Activated T-helper 17 cell treated with anti-CD3 and anti-CD28 coated beads, Interleukin-2, amount 50 U/mL, for 72 hours (primary cell): ENCODE measurements around the gene KRTAP3-3. TPM values are rescaled to one million over a fixed set of nuclear protein-coding genes. Genes with fewer than 3 reads are reported as not detected.
"Not testable (repeated sequence)": the region's sequence is repeated elsewhere in the genome, so short reads cannot be mapped to it uniquely, and the experiment has no call there.

Experiments
- ATAC-seq: fragments of 150-1000 bp; cut with Tn5 transposase; replicated peaks from 2 replicates; pipeline ENCODE4 v1.10.0; 2021; ENCODE audit warnings: mild to moderate bottlenecking, moderate library complexity
- H3K27ac Mint-ChIP-seq: one replicate; pipeline ENCODE4 v1.8.0; 2022; ENCODE audit warnings: mixed read lengths
- H3K27me3 Mint-ChIP-seq: one replicate; pipeline ENCODE4 v1.8.0; 2022; ENCODE audit warnings: mixed read lengths
- H3K36me3 Mint-ChIP-seq: one replicate; pipeline ENCODE4 v1.8.0; 2022; ENCODE audit warnings: low read depth, mild to moderate bottlenecking, mixed read lengths
- H3K4me1 Mint-ChIP-seq: one replicate; pipeline ENCODE4 v1.8.0; 2022; ENCODE audit warnings: mixed read lengths
- H3K4me3 Mint-ChIP-seq: one replicate; pipeline ENCODE4 v1.8.0; 2022; ENCODE audit warnings: mild to moderate bottlenecking, mixed read lengths
- H3K9me3 Mint-ChIP-seq: one replicate; pipeline ENCODE4 v1.8.0; 2022; ENCODE audit warnings: mixed read lengths
- total RNA-seq, 2 donors: library from RNA; stranded (reverse); gene quantifications; one replicate each; pipeline ENCODE4 v1.2.3, GENCODE V29; 2022

Gene KRTAP3-3
- total RNA-seq, 2 donors from 2014 or later: not detected

- Mint-ChIP-seq H3K4me3 (no peak overlapping the region), H3K27ac (no peak overlapping the region), H3K27me3 (peaks cover 8% of the 10 kb centered on the region), H3K4me1 (no peaks in the 10 kb centered on the region), H3K9me3 (no peaks in the 10 kb centered on the region), H3K36me3 (no peaks in the 10 kb centered on the region)
- no peak for ATAC-seq
Observed at GRCh38 chr17:41013606-41014005, 19.6 kb upstream of the KRTAP3-3 start.

GRCh38 chr17:41013181-41013580, 19.2 kb upstream of the KRTAP3-3 start:
- H3K27ac Mint-ChIP-seq: no peak overlapping the region
- peaks cover 8% of the 10 kb centered on the region for H3K27me3 Mint-ChIP-seq
- H3K36me3 Mint-ChIP-seq: no peaks in the 10 kb centered on the region
- H3K4me3 Mint-ChIP-seq: no peak overlapping the region
- H3K9me3 Mint-ChIP-seq: no peaks in the 10 kb centered on the region
- H3K4me1 Mint-ChIP-seq: no peaks in the 10 kb centered on the region
- ATAC-seq: no peak

GRCh38 chr17:41012326-41013120, 18.6 kb upstream of the KRTAP3-3 start:
- no peak for ATAC-seq
- Mint-ChIP-seq H3K4me1 (no peaks in the 10 kb centered on the region), H3K27ac (no peak overlapping the region), H3K9me3 (no peaks in the 10 kb centered on the region), H3K27me3 (peaks cover 8% of the 10 kb centered on the region), H3K4me3 (no peak overlapping the region), H3K36me3 (no peaks in the 10 kb centered on the region)

GRCh38 chr17:41010441-41010840, 16.5 kb upstream of the KRTAP3-3 start:
- no peaks in the 10 kb centered on the region for H3K9me3 Mint-ChIP-seq
- H3K36me3 Mint-ChIP-seq: no peaks in the 10 kb centered on the region
- no peak overlapping the region for H3K27ac Mint-ChIP-seq
- H3K4me1 Mint-ChIP-seq: no peaks in the 10 kb centered on the region
- H3K27me3 Mint-ChIP-seq: peaks cover under 1% of the 10 kb centered on the region
- no peak overlapping the region for H3K4me3 Mint-ChIP-seq
- ATAC-seq: no peak

- Mint-ChIP-seq H3K27me3 (no peaks in the 10 kb centered on the region), H3K4me3 (no peak overlapping the region), H3K4me1 (no peaks in the 10 kb centered on the region), H3K27ac (no peak overlapping the region), H3K36me3 (no peaks in the 10 kb centered on the region), H3K9me3 (no peaks in the 10 kb centered on the region)
- no peak for ATAC-seq
Observed at GRCh38 chr17:41009936-41010335, 16.0 kb upstream of the KRTAP3-3 start.

- no peak overlapping the region for H3K4me3 Mint-ChIP-seq
- no peak overlapping the region for H3K27ac Mint-ChIP-seq
- no peak for ATAC-seq
- no peaks in the 10 kb centered on the region for H3K9me3 Mint-ChIP-seq
- no peaks in the 10 kb centered on the region for H3K4me1 Mint-ChIP-seq
- H3K27me3 Mint-ChIP-seq: peaks cover 6% of the 10 kb centered on the region
- H3K36me3 Mint-ChIP-seq: no peaks in the 10 kb centered on the region
Observed at GRCh38 chr17:41009301-41009760, 15.4 kb upstream of the KRTAP3-3 start.

GRCh38 chr17:41008811-41009210, 14.8 kb upstream of the KRTAP3-3 start, which contains the start of gene KRTAP3-1:
KRTAP3-1 (minus strand) TSS chr17:41009128; CDS start chr17:41009074, 54 bp downstream.
- Mint-ChIP-seq H3K4me1 (no peaks in the 10 kb centered on the region), H3K27me3 (peaks cover 10% of the 10 kb centered on the region), H3K27ac (no peak within 1 kb of the TSS), H3K36me3 (no peaks in the 10 kb centered on the region), H3K4me3 (no peak within 1 kb of the TSS), H3K9me3 (no peaks in the 10 kb centered on the region)
- no peak for ATAC-seq

- Mint-ChIP-seq H3K4me1 (no peaks in the 10 kb centered on the region), H3K27ac (no peak overlapping the region), H3K36me3 (no peaks in the 10 kb centered on the region), H3K27me3 (peaks cover 19% of the 10 kb centered on the region), H3K9me3 (no peaks in the 10 kb centered on the region), H3K4me3 (no peak overlapping the region)
- ATAC-seq: no peak
Observed at GRCh38 chr17:41004397-41004796, 10.4 kb upstream of the KRTAP3-3 start.

- no peak overlapping the region for H3K27ac Mint-ChIP-seq
- no peaks in the 10 kb centered on the region for H3K9me3 Mint-ChIP-seq
- H3K27me3 Mint-ChIP-seq: peaks cover 20% of the 10 kb centered on the region
- H3K4me3 Mint-ChIP-seq: no peak overlapping the region
- H3K4me1 Mint-ChIP-seq: no peaks in the 10 kb centered on the region
- H3K36me3 Mint-ChIP-seq: no peaks in the 10 kb centered on the region
- ATAC-seq: no peak
Observed at GRCh38 chr17:41003926-41004325, 10.0 kb upstream of the KRTAP3-3 start.

- Mint-ChIP-seq H3K4me3 (no peak overlapping the region), H3K36me3 (no peaks in the 10 kb centered on the region), H3K27ac (no peak overlapping the region), H3K27me3 (peaks cover 27% of the 10 kb centered on the region), H3K4me1 (no peaks in the 10 kb centered on the region), H3K9me3 (no peaks in the 10 kb centered on the region)
- peak; percentile 31 for ATAC-seq
Observed at GRCh38 chr17:41002814-41003213, 8.8 kb upstream of the KRTAP3-3 start.

GRCh38 chr17:41001795-41002194, 7.8 kb upstream of the KRTAP3-3 start:
- Mint-ChIP-seq H3K36me3 (no peaks in the 10 kb centered on the region), H3K4me3 (no peak overlapping the region), H3K9me3 (no peaks in the 10 kb centered on the region), H3K27ac (no peak overlapping the region), H3K27me3 (peaks cover 37% of the 10 kb centered on the region), H3K4me1 (no peaks in the 10 kb centered on the region)
- no peak for ATAC-seq

GRCh38 chr17:40999563-40999962, 5.6 kb upstream of the KRTAP3-3 start, which contains the start of gene KRTAP3-2:
KRTAP3-2 (minus strand) TSS chr17:40999906; CDS start chr17:40999853, 53 bp downstream.
- not testable (repeated sequence) for H3K9me3 Mint-ChIP-seq, H3K27ac Mint-ChIP-seq, H3K4me1 Mint-ChIP-seq, ATAC-seq, H3K36me3 Mint-ChIP-seq, H3K4me3 Mint-ChIP-seq
- H3K27me3 Mint-ChIP-seq: peaks cover 44% of the 10 kb centered on the region

- no peaks in the 10 kb centered on the region for H3K9me3 Mint-ChIP-seq
- H3K27me3 Mint-ChIP-seq: peaks cover 51% of the 10 kb centered on the region
Observed at GRCh38 chr17:40997361-40997760, 3.4 kb upstream of the KRTAP3-3 start.

GRCh38 chr17:40996829-40997228, 2.9 kb upstream of the KRTAP3-3 start:
- Mint-ChIP-seq H3K27me3 (peaks cover 54% of the 10 kb centered on the region), H3K4me1 (no peaks in the 10 kb centered on the region), H3K9me3 (no peaks in the 10 kb centered on the region), H3K36me3 (no peaks in the 10 kb centered on the region), H3K27ac (no peak overlapping the region), H3K4me3 (no peak overlapping the region)
- no peak for ATAC-seq

More at GRCh38 chr17:40997361-40997760, 3.4 kb upstream of the KRTAP3-3 start:
- H3K36me3 Mint-ChIP-seq: no peaks in the 10 kb centered on the region
- ATAC-seq: no peak
- H3K4me1 Mint-ChIP-seq: no peaks in the 10 kb centered on the region
- no peak overlapping the region for H3K4me3 Mint-ChIP-seq
- no peak overlapping the region for H3K27ac Mint-ChIP-seq

- no peak for ATAC-seq
- Mint-ChIP-seq H3K27me3 (peaks cover 53% of the 10 kb centered on the region), H3K27ac (no peak overlapping the region)
Observed at GRCh38 chr17:40995116-40995515, 1.2 kb upstream of the KRTAP3-3 start.

More at GRCh38 chr17:40995116-40995515, 1.2 kb upstream of the KRTAP3-3 start:
- Mint-ChIP-seq H3K4me3 (no peak overlapping the region), H3K4me1 (no peaks in the 10 kb centered on the region), H3K36me3 (no peaks in the 10 kb centered on the region), H3K9me3 (no peaks in the 10 kb centered on the region)
